T47D (cell line): ENCODE data around the gene SBF2.
"Not testable (repeated sequence)": the region's sequence is repeated elsewhere in the genome, so short reads cannot be mapped to it uniquely, and the experiment has no call there.

Experiments used
- DNase-seq, 2 experiments: peaks; one replicate each; pipeline versions ENCODE4 v3.0.0 to v3.0.0-alpha.2; 2011 to 2012; ENCODE audit warnings: low read depth in 1 of 2, low spot score in 1 of 2
- JUND ChIP-seq: IDR thresholded peaks from 2 replicates; pipeline ENCODE4 v1.6.1; 2012; ENCODE audit warnings: low read depth
- in situ Hi-C: cut with HindIII; loops from 2 replicates; pipeline ENCODE4 v1.10.0; 2016; ENCODE audit warnings: low sequenced_read_pairs, low pct_unique_long_range_greater_than_20kb

SBF2 gene

GRCh38 chr11:9922806-9923205 is 371.2 kb downstream of the SBF2 start:
- DNase-seq: peak in 1 of 2 experiments; percentile 11
- no peak for TF ChIP-seq JUND
- in situ Hi-C loops: no loop called here

- no peak for DNase-seq
- TF ChIP-seq JUND: no peak
- in situ Hi-C loops: no loop called here
Observed at GRCh38 chr11:9916480-9916879, 377.5 kb downstream of the SBF2 start.

- DNase-seq: no peak
- in situ Hi-C loops: no loop called here
- no peak for TF ChIP-seq JUND
Observed at GRCh38 chr11:9914064-9914463, 380.0 kb downstream of the SBF2 start.

GRCh38 chr11:9905960-9906791 is 387.8 kb downstream of the SBF2 start:
- peak; percentile 1 to 92 for DNase-seq
- peak; percentile 87 for TF ChIP-seq JUND
- in situ Hi-C loops: no loop called here

DNA sequence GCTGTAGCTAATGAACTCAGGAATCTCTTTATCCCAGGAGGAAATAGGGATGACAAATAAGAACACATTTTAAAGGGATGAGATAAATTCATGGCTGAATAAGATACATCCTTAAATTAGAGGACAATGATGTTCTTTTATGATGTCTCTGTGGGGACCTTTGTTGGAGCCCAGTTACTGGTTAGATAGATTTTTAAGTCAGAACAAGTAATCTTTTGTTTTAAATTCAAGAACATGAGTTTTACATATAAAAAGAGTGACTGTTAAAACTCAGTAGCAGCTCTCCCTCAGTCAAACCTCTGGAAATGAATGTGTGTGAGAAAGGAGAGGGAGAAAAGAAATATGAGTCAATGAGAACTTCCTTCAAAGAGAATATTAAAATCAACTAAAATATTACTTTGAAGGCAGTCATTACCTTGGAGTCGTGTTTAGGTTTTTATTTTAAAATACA is 388.5 kb downstream of the SBF2 start:
- in situ Hi-C loops: no loop called here
- DNase-seq: no peak
- 0 out of 2 replicates have a peak, but pooled peaks have one; percentile 34 for TF ChIP-seq JUND

GRCh38 chr11:9903579-9903978 is 390.4 kb downstream of the SBF2 start:
- in situ Hi-C loops: no loop called here
- no peak for DNase-seq
- no peak for TF ChIP-seq JUND

DNA sequence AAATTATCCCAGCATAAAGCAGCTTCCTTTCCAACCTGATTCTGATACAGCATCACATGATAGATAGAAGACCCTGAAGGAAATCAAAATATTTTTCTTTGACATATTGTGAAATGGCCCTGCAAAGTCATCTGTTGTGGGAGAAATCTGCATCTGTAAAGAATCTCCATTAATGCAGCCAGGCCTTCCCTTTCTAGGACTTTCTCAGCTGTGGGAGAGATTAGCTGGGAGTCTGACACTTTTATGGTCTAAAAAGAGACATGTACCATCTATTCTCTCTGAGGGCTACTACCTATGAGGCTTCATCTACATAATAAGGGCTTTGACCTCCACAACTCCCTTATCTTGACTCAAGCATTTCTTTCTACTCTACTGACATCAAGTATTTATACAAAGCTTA is 392.1 kb downstream of the SBF2 start:
- no peak for TF ChIP-seq JUND
- DNase-seq: no peak
- in situ Hi-C loops: no loop called here

DNA sequence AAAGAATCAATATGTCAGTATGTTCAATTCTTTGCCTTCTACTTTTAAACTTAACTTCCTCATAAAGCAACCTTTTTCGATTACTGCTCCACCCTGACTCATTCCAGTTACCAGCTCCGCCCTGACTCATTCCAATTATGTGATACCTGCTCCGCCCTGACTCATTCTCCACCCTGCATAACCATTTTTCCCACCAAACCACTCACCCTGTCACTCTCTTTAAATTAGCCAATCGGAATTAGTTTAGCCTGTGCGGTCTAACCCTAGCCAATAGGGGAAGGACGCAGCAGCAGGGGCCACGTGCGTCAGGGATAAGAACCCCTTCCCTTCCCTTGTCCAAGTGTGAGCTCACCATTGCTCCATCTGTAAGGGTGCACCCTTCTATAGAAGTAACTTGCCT is 393.8 kb downstream of the SBF2 start:
- in situ Hi-C loops, DNase-seq: not testable (repeated sequence)

- DNase-seq: no peak
- in situ Hi-C loops: no loop called here
- no peak for TF ChIP-seq JUND
Observed at GRCh38 chr11:9899676-9900075, 394.3 kb downstream of the SBF2 start.

GRCh38 chr11:9896902-9897301 is 397.1 kb downstream of the SBF2 start:
- TF ChIP-seq JUND: peak; percentile 53; the same call in 1 of the 2 replicates
- peak in 1 of 2 experiments; percentile 96 for DNase-seq
- in situ Hi-C loops: no loop called here

GRCh38 chr11:9895006-9895405 is 399.0 kb downstream of the SBF2 start:
- peak in 1 of 2 experiments; percentile 48 for DNase-seq
- no peak for TF ChIP-seq JUND
- in situ Hi-C loops: no loop called here

- no peak for DNase-seq
- in situ Hi-C loops: no loop called here
- TF ChIP-seq JUND: no peak
Observed at GRCh38 chr11:9893474-9893873, 400.5 kb downstream of the SBF2 start.

DNA sequence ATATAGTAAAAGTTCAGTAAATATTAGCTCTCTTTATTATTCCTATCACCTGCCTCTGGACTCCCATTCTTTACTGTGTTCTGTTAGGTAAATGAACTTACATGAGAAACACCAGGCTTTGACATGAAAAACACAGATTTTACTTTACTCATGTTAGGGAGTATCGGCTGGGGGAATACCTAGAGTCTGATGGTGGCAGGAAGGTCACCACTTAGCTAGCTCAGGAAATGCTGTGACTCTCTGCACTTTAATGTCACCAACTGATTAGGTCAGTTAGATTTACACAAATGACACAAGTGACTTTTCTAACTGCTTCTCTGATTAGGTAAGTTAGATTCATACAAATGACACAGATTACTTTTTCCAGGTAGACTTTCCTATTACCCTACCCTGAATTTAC is 405.1 kb downstream of the SBF2 start:
- in situ Hi-C loops: no loop called here
- TF ChIP-seq JUND: no peak
- no peak for DNase-seq

DNA sequence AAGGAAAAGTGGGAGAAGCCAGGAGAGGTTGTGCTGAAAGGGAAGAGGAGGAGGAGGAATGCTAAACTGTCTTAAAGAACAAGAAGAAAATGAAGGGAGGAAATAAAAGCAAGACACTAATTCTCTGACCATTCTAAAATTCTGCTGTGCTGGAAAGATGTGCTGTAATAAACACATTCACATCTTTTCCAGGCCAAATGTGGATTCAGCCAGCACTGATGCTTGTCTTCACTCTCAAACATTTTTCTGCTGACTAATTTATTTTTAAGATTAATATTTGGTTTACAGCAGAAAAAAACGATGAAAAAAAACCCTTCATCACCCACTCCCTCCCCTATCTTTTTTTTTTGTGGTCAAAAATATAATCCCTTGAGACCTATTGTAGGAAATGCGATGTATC is 406.5 kb downstream of the SBF2 start:
- in situ Hi-C loops: no loop called here
- no peak for DNase-seq
- TF ChIP-seq JUND: no peak
